Islet precursor cell (in vitro differentiated cells): ENCODE results near the gene OR6C1.
"Not testable (repeated sequence)": the region's sequence is repeated elsewhere in the genome, so short reads cannot be mapped to it uniquely, and the experiment has no call there.

Experiments used
- DNase-seq: peaks from one replicate; pipeline ENCODE4 v3.0.0-alpha.2; 2018

OR6C1 gene

DNA sequence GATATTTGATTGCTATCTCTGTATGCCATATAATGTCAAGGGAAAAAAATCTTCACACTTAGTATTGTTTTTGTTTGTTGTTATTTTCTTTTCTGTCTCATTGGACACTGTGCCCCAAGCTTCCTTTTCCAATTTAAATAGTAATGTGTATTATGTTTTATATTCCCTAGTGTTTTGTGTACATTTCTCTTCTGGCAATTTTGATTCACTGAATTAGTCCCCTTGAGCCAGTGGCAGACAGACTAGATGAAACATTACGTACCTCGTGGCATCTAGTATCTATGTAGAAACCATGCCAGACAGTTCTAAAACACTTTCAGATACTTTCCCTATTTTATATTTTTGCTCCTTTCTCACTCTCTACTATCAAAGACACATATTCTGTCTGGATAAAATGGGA, at the start of gene OR6C1:
TSS of gene OR6C1 (plus strand) at position 301 of the 400 bp plus-strand sequence. CDS start 6,257 bp downstream, outside the sequence.
- DNase-seq = no peak

DNA sequence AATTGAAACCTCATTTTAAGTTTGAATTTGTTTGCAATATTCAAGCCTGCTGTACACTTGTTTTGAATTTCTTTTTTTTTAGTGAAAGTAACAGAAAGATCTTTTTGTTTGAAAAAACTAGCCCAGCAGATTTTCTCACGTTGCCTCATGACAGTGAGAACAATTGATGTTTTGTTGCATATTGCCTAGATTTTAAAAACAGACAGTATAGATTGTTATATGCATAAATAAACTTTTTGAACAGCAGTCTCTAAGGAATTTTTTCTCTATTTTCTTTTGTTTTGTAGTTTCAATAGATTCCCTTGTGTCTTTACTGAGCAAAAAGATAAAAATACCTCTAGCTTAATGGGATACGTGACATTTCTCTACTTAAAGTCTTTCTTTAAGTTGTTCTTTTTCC, 33.2 kb upstream of the OR6C1 start:
- no peak for DNase-seq

DNA sequence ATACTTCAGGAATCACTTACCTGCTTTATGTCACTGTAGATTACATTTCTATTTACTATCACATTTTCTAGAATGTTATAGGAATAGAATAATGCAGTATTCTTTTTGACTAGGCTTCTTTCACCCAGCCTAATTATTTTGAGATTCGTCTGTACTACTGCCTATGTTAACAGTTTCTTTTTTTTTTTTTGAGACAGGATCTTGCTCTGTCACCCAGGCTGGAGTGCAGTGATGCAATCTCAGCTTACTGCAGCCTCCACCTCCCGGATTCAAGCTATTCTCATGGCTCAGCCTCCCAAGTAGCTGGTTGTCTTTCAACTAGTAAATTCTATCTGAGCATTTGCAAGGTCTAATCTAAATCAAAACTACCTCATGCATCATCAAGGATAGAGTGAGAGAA, 24.1 kb upstream of the OR6C1 start:
- no peak for DNase-seq

DNA sequence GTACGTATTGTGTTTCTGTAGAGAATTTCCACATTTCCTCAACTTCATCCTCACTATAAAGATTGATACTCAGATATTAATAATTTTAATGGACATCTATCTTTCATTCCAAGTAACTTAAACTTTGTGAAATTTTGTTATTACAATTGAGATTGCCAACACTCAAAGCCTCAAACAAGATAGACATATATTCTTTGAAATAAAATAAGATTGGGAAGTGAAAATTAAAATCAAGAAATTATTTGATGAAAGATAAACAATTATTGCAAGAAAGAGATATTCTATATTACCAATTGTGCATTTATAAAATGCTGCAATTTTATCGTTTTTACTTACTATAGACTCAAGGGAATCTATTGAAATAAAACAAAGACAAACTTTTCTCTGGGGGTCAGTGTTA, 17.7 kb upstream of the OR6C1 start, which contains the start of gene OR6C6:
TSS of gene OR6C6 (minus strand) at position 101 of the 400 bp plus-strand sequence. CDS start 1,337 bp downstream, outside the sequence.
- DNase-seq = no peak

DNA sequence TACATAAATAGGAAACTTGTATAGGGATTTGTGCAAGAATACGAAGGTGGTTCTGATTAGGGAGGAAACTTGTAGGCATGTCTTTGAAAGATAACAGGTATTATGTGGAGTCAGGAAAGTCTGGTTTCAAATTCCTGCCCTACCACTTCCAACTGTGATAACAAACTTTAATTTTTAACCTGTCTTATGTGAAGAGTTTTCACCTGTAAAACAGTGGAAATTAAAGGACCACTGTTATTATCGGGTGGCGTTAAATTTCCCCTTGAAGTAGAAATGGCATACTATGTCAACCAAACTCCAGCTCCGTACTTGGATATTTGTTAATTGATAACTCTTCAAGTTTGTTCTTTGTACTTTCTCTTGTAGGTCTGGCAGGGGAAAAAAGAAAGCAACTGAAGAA, 6.1 kb downstream of the OR6C1 start:
- DNase-seq = no peak

DNA sequence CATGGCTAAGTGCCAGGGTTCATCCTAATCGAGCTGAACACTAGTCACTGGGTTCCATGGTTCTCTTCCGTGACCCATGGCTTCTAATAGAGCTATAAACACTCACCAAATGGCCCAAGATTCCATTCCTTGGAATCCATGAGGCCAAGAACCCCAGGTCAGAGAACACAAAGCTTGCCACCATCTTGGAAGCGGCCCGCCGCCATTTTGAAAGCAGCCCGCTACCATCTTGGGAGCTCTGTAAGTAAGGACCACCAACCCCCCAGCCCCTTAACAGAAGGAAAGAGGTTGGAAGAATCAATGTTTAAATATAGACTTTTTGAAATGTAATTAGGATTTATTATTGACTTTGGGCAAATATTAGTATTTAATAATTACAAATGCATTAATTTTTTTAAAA, 11.7 kb downstream of the OR6C1 start:
- DNase-seq = not testable (repeated sequence)

DNA sequence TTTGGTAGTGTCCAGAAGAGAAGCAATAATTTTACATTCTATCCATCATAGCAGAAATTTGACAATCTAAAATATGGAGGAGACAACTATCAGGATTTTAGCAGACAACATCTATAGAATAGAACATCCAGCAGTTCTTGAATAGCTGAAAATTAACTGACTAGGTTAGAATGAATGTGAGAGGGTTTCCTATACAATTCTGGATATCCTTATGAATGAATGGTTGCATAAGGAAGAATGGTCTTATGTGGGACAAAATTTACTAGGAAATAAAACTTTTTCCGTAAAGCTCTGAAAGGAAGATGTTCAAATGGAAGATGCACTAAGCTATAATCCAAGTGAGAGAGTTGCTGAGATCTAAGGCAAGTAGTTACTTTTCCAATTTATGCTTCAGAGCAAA, 16.3 kb downstream of the OR6C1 start, which contains the start of gene OR6C3:
TSS of gene OR6C3 (plus strand) at position 301 of the 400 bp plus-strand sequence. CDS start 955 bp downstream, outside the sequence.
- DNase-seq = no peak

DNA sequence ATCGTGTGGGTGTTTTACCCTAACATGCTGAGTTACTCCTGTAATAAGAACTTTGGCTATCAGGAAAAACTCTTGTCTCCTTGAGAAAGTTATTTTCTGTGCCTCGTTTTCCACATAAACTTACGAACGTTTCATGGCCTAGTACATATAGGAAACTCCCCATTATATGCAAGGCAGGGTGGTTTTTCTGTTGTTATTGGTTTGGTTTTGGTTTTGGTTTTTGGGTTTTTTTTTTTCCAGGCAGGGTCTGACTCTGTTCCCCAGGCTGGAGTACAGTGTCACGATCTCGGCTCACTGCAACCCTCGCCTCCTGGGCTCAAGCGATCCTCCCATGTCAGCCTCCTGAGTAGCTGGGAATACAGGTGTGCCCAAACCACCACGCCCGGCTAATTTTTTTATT, 21.9 kb downstream of the OR6C1 start:
- DNase-seq = no peak

DNA sequence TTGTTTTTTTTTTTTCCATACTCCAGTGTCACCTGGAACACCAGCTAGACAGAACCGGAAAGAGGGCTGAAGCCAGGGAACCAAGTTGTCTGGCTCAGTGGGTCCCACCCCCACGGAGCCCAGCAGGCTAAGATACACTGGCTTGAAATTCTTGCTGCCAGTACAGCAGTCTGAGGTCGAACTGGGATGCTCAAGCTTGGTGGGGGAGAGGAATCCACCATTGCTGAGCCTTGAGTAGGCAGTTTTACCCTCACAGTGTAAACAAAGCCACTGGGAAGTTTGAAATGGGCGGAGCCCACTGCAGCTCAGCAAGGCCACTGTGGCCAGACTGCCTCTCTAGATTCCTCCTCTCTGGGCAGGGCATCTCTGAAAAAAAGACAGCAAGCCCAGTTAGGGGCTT, 41.2 kb downstream of the OR6C1 start:
- DNase-seq = peak; percentile 90

DNA sequence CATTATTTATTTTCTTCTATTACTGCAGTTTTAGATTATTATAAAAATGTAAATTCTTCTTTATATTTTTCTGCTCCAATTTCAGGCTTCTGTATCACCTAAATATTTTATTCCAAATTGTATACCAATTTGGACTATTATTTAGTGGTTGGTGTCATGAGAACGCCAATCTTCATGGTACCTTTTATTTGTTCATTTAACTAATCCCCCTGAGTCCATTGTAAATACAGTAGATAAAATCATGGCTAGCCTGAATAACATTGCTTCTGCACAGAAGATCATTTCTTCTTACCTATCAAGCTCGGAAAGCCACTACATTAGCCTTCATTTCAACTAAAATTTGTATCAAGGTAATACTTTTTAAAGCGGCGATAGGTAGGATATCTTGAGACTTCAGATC, 48.5 kb downstream of the OR6C1 start, which contains the start of gene OR6C75:
TSS of gene OR6C75 (plus strand) at position 301 of the 400 bp plus-strand sequence. CDS start 2,136 bp downstream, outside the sequence.
- no peak for DNase-seq

DNA sequence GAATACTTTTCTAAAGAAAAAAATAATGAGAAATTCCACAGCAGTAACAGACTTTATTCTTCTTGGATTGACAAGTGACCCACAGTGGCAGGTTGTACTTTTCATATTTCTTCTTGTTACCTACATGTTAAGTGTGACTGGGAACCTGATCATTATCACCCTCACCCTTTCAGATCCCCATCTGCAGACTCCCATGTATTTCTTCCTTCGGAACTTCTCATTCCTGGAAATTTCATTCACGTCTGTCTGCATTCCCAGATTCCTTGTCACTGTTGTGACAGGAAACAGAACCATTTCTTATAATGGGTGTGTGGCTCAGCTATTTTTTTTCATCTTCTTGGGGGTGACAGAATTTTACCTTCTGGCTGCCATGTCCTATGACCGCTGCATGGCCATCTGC, 50.9 kb downstream of the OR6C1 start:
- DNase-seq = no peak
